H9 (cell line): ENCODE measurements around the gene MYO15A. TPM values are rescaled to one million over a fixed set of nuclear protein-coding genes. Genes with fewer than 3 reads are reported as not detected.

Experiments
- DNase-seq: peaks from one replicate; pipeline ENCODE4 v3.0.0-alpha.2; 2017
- H2AFZ ChIP-seq: one replicate; pipeline ENCODE4 v1.6.1; 2013; ENCODE audit warnings: mild to moderate bottlenecking, low read length, control low read depth, moderate library complexity
- H2AK5ac ChIP-seq: 2 replicates; pipeline ENCODE4 v1.6.1; 2013; ENCODE audit warnings: low read length, control low read depth, mixed read lengths; ENCODE audit not compliant: insufficient read length
- H2BK120ac ChIP-seq: one replicate; pipeline ENCODE4 v1.6.1; 2013; ENCODE audit warnings: low read depth, mild to moderate bottlenecking, low read length, control low read depth, inconsistent platforms; ENCODE audit not compliant: poor library complexity, severe bottlenecking
- H2BK12ac ChIP-seq: 2 replicates; pipeline ENCODE4 v1.6.1; 2013; ENCODE audit warnings: low read length, control low read depth, mixed read lengths, low read depth; ENCODE audit not compliant: insufficient read length
- H2BK15ac ChIP-seq: 2 replicates; pipeline ENCODE4 v1.6.1; 2013; ENCODE audit warnings: low read depth, low read length, control low read depth
- H2BK20ac ChIP-seq: one replicate; pipeline ENCODE4 v1.6.1; 2013; ENCODE audit warnings: low read depth, mild to moderate bottlenecking, low read length, control low read depth, inconsistent platforms; ENCODE audit not compliant: poor library complexity, severe bottlenecking
- H2BK5ac ChIP-seq: 2 replicates; pipeline ENCODE4 v1.6.1; 2013; ENCODE audit warnings: low read length, control low read depth, mixed read lengths; ENCODE audit not compliant: insufficient read length
- H3K14ac ChIP-seq: 2 replicates; pipeline ENCODE4 v1.6.1; 2013; ENCODE audit warnings: low read length, control low read depth; ENCODE audit not compliant: insufficient read depth
- H3K18ac ChIP-seq: 2 replicates; pipeline ENCODE4 v1.6.1; 2013; ENCODE audit warnings: low read depth, mild to moderate bottlenecking, mixed read lengths, low read length, control low read depth; ENCODE audit not compliant: insufficient read length
- H3K23ac ChIP-seq: 2 replicates; pipeline ENCODE4 v1.6.1; 2013; ENCODE audit warnings: low read length, control low read depth, mixed read lengths, low read depth; ENCODE audit not compliant: insufficient read length
- H3K23me2 ChIP-seq: 2 replicates; pipeline ENCODE4 v1.6.1; 2013; ENCODE audit warnings: low read depth, mild to moderate bottlenecking, mixed read lengths, low read length, control low read depth; ENCODE audit not compliant: insufficient read length, poor library complexity, severe bottlenecking
- H3K27ac ChIP-seq: 2 replicates; pipeline ENCODE4 v1.5.1; 2013; ENCODE audit warnings: low read length, control low read depth, mixed read lengths, low read depth; ENCODE audit not compliant: insufficient read length
- H3K27me3 ChIP-seq: 2 replicates; pipeline ENCODE4 v1.6.1; 2013; ENCODE audit warnings: low read length, control low read depth, inconsistent platforms; ENCODE audit not compliant: insufficient read depth
- H3K4ac ChIP-seq: 2 replicates; pipeline ENCODE4 v1.6.1; 2013; ENCODE audit warnings: low read depth, mild to moderate bottlenecking, control low read depth, inconsistent platforms, low read length, moderate library complexity
- H3K4me1 ChIP-seq: 2 replicates; pipeline ENCODE4 v1.6.1; 2013; ENCODE audit warnings: low read length, control low read depth, inconsistent platforms; ENCODE audit not compliant: insufficient read depth
- H3K4me2 ChIP-seq: 2 replicates; pipeline ENCODE4 v1.6.1; 2013; ENCODE audit warnings: low read length, control low read depth, mixed read lengths; ENCODE audit not compliant: insufficient read length, insufficient read depth
- H3K56ac ChIP-seq: 2 replicates; pipeline ENCODE4 v1.6.1; 2013; ENCODE audit warnings: low read depth, mild to moderate bottlenecking, mixed read lengths, low read length, control low read depth; ENCODE audit not compliant: insufficient read length
- H3K79me1 ChIP-seq: 2 replicates; pipeline ENCODE4 v1.6.1; 2013; ENCODE audit warnings: low read depth, mild to moderate bottlenecking, moderate library complexity, low read length, control low read depth, inconsistent platforms; ENCODE audit not compliant: insufficient read depth, poor library complexity, severe bottlenecking
- H3K79me2 ChIP-seq: 2 replicates; pipeline ENCODE4 v1.6.1; 2013; ENCODE audit warnings: low read length, control low read depth, inconsistent platforms; ENCODE audit not compliant: insufficient read depth
- H3K9ac ChIP-seq: 2 replicates; pipeline ENCODE4 v1.6.1; 2013; ENCODE audit warnings: low read length, control low read depth, mixed read lengths; ENCODE audit not compliant: insufficient read length; ENCODE audit errors: extremely low read depth
- H3K9me3 ChIP-seq: one replicate; pipeline ENCODE4 v1.6.1; 2013; ENCODE audit warnings: low read depth, low read length, inconsistent platforms; ENCODE audit not compliant: control insufficient read depth
- H3T11ph ChIP-seq: one replicate; pipeline ENCODE4 v1.6.1; 2013; ENCODE audit warnings: mild to moderate bottlenecking, low read length, control low read depth, inconsistent platforms
- H4K20me1 ChIP-seq: one replicate; pipeline ENCODE4 v1.6.1; 2013; ENCODE audit not compliant: control insufficient read depth, insufficient read length, insufficient read depth
- H4K5ac ChIP-seq: 2 replicates; pipeline ENCODE4 v1.6.1; 2013; ENCODE audit warnings: low read depth, mild to moderate bottlenecking, mixed read lengths, low read length, control low read depth; ENCODE audit not compliant: insufficient read length
- H4K8ac ChIP-seq: replicated peaks from 2 replicates; pipeline ENCODE4 v1.6.1; 2013; ENCODE audit warnings: low read length, control low read depth, mixed read lengths, low read depth; ENCODE audit not compliant: insufficient read length
- H4K91ac ChIP-seq: 2 replicates; pipeline ENCODE4 v1.6.1; 2013; ENCODE audit warnings: low read depth, mild to moderate bottlenecking, moderate library complexity, mixed read lengths, low read length, control low read depth; ENCODE audit not compliant: insufficient read length
- H3K27ac Mint-ChIP-seq, 3 experiments: 2 replicates in 2 of 3; 3 replicates in 1 of 3; pipeline ENCODE4 v1.8.0; 2020 to 2021; ENCODE audit warnings: mixed read lengths in 3 of 3, mild to moderate bottlenecking in 1 of 3, moderate library complexity in 1 of 3
- H3K27me3 Mint-ChIP-seq: 2 replicates; pipeline ENCODE4 v1.8.0; 2021; ENCODE audit warnings: low read depth, mild to moderate bottlenecking, moderate library complexity, mixed read lengths
- H3K36me3 Mint-ChIP-seq, 3 experiments: 2 replicates in 2 of 3; 3 replicates in 1 of 3; pipeline ENCODE4 v1.8.0; 2020 to 2021; ENCODE audit warnings: low read depth in 3 of 3, mixed read lengths in 3 of 3; ENCODE audit not compliant: insufficient read depth in 1 of 3
- H3K4me1 Mint-ChIP-seq, 2 experiments: 2 replicates each; pipeline ENCODE4 v1.8.0; 2020; ENCODE audit warnings: mixed read lengths in 2 of 2
- H3K4me3 Mint-ChIP-seq, 2 experiments: 2 replicates in 1 of 2; 3 replicates in 1 of 2; pipeline ENCODE4 v1.8.0; 2020 to 2021; ENCODE audit warnings: mild to moderate bottlenecking in 2 of 2, mixed read lengths in 2 of 2, moderate library complexity in 1 of 2
- H3K9me3 Mint-ChIP-seq, 2 experiments: 2 replicates in 1 of 2; 3 replicates in 1 of 2; pipeline ENCODE4 v1.8.0; 2020; ENCODE audit warnings: mild to moderate bottlenecking in 2 of 2, mixed read lengths in 2 of 2, moderate library complexity in 1 of 2
- WGBS: extraction: QIAGEN DNeasy Blood & Tissue Kit; methylation state at CpG from one replicate; pipeline ENCODE4 v1.1.7; 2013; ENCODE audit warnings: missing lambda C conversion rate, low lambda C conversion rate, mixed read lengths; ENCODE audit not compliant: insufficient read length; ENCODE audit errors: extremely low coverage; 5-methylcytosine and 5-hydroxymethylcytosine counted together
- total RNA-seq: library from RNA; stranded (reverse); gene quantifications from 2 replicates; pipeline ENCODE4 v1.2.1, GENCODE V29; 2021
- TF ChIP-seq, protein P1 (sequence below): fragments of 200-600 bp; sonication (generic); conservative IDR thresholded peaks from 3 replicates; pipeline ENCODE4 v1.8.0; 2021; ENCODE audit warnings: antibody characterized with exemption, mild to moderate bottlenecking

Gene MYO15A
- total RNA-seq, 1 experiment from 2014 or later: 2.5 TPM

- Histone ChIP-seq H2BK12ac (no peak overlapping the region), H3K79me1 (no peaks in the 10 kb centered on the region), H2BK120ac (no peak overlapping the region), H4K5ac (no peak overlapping the region), H4K20me1 (no peaks in the 10 kb centered on the region), H4K8ac (no peak overlapping the region), H2AFZ (no peak overlapping the region), H2AK5ac (no peak overlapping the region), H2BK20ac (no peak overlapping the region), H3K23ac (no peak overlapping the region), H4K91ac (no peak overlapping the region), H3K23me2 (no peaks in the 10 kb centered on the region), H3K4ac (no peak overlapping the region), H3K9ac (no peak overlapping the region), H3K27me3 (no peaks in the 10 kb centered on the region), H3K4me2 (no peak overlapping the region), H3K79me2 (no peaks in the 10 kb centered on the region), H3K18ac (no peak overlapping the region), H3T11ph (no peak overlapping the region), H2BK5ac (no peak overlapping the region), H3K9me3 (no peaks in the 10 kb centered on the region), H2BK15ac (no peak overlapping the region), H3K56ac (no peak overlapping the region), H3K14ac (no peak overlapping the region; the same call in 1 of the 2 replicates), H3K27ac (no peak overlapping the region), H3K4me1 (no peaks in the 10 kb centered on the region)
- Mint-ChIP-seq H3K27ac (no peak overlapping the region; a peak in 1 of 7 replicates), H3K4me1 (no peaks in the 10 kb centered on the region), H3K27me3 (peaks cover 14% of the 10 kb centered on the region), H3K4me3 (no peak overlapping the region; a peak in 1 of 5 replicates), H3K9me3 (peaks cover 8 to 14% of the 10 kb centered on the region in 2 experiments), H3K36me3 (peaks cover 2 to 10% (median 3%) of the 10 kb centered on the region in 3 experiments; a peak in 5 of 7 replicates)
- no CpG with 5 or more reads among the region's 31 CpGs for WGBS
- DNase-seq: no peak
- TF ChIP-seq, protein P1, sequence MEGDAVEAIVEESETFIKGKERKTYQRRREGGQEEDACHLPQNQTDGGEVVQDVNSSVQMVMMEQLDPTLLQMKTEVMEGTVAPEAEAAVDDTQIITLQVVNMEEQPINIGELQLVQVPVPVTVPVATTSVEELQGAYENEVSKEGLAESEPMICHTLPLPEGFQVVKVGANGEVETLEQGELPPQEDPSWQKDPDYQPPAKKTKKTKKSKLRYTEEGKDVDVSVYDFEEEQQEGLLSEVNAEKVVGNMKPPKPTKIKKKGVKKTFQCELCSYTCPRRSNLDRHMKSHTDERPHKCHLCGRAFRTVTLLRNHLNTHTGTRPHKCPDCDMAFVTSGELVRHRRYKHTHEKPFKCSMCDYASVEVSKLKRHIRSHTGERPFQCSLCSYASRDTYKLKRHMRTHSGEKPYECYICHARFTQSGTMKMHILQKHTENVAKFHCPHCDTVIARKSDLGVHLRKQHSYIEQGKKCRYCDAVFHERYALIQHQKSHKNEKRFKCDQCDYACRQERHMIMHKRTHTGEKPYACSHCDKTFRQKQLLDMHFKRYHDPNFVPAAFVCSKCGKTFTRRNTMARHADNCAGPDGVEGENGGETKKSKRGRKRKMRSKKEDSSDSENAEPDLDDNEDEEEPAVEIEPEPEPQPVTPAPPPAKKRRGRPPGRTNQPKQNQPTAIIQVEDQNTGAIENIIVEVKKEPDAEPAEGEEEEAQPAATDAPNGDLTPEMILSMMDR: no peak
Measured at GRCh38 chr17:18122990-18123753, 14.6 kb downstream of the MYO15A start.
